Kidney tubule cell (primary cell): ENCODE results near the gene HOXD8.

ENCODE experiments used
- DNase-seq: peaks from one replicate; pipeline ENCODE4 v3.0.0-alpha.2; 2018; ENCODE audit warnings: low spot score

HOXD8 gene

GRCh38 chr2:176174382-176174823, 44.9 kb downstream of the HOXD8 start:
- peak; percentile 70 for DNase-seq

GRCh38 chr2:176174824-176175708, 45.6 kb downstream of the HOXD8 start:
- DNase-seq, result peak; percentile 51

- DNase-seq, result no peak
Measured at GRCh38 chr2:176175709-176176607, 46.5 kb downstream of the HOXD8 start.

GRCh38 chr2:176177580-176178037, 48.1 kb downstream of the HOXD8 start:
- DNase-seq, result no peak

GRCh38 chr2:176178038-176178756, 48.7 kb downstream of the HOXD8 start:
- DNase-seq, result peak; percentile 66

- DNase-seq, result peak; percentile 54
Measured at GRCh38 chr2:176178757-176179295, 49.3 kb downstream of the HOXD8 start.

GRCh38 chr2:176181551-176181950, 52.0 kb downstream of the HOXD8 start:
- DNase-seq, result no peak
